ENCODE measurements around the gene CARD9.

DNA sequence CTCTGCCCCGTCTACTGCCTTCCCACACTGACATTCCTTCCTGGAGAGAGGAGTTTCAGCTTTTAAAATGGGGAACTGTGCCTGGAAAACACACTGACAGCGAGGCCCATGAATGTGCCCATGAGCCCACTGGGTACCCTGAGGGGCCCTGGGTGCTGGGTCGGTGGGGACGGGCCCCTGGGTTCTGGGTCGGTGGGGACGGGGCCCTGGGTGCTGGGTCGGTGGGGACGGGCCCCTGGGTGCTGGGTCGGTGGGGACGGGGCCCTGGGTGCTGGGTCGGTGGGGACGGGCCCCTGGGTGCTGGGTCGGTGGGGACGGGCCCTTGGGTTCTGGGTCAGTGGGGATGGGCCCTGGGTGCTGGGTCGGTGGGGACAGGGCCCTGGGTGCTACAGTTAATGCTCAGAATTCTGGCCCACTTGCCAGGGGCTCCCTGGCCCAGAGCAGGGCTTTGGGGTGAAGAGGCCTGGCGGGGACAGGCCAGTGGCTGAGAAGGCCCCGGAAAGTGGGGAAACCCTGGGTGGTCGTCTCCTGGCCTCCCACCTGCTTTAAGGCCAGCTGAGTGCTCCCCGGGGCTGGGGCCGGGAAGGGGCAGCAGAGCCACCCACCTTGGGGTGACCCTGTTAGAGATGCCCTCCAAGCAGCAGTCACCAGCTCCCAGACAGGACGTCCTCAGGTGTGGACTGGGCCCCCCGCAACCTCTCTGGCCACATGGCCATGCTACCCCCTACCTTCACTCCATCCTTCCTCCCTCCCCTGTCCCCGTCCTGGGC, 43.6 kb downstream of the CARD9 start:
- TF ChIP-seq, protein P1, sequence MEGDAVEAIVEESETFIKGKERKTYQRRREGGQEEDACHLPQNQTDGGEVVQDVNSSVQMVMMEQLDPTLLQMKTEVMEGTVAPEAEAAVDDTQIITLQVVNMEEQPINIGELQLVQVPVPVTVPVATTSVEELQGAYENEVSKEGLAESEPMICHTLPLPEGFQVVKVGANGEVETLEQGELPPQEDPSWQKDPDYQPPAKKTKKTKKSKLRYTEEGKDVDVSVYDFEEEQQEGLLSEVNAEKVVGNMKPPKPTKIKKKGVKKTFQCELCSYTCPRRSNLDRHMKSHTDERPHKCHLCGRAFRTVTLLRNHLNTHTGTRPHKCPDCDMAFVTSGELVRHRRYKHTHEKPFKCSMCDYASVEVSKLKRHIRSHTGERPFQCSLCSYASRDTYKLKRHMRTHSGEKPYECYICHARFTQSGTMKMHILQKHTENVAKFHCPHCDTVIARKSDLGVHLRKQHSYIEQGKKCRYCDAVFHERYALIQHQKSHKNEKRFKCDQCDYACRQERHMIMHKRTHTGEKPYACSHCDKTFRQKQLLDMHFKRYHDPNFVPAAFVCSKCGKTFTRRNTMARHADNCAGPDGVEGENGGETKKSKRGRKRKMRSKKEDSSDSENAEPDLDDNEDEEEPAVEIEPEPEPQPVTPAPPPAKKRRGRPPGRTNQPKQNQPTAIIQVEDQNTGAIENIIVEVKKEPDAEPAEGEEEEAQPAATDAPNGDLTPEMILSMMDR (IDR thresholded peaks at IDR 0.05) = no peak
- no peak for TF ChIP-seq POLR2A (IDR thresholded peaks at IDR 0.05)

Data from transverse colon (tissue), 3 donors.